Liver (tissue), 9 donors: ENCODE measurements around the gene SAMSN1. TPM values are rescaled to one million over a fixed set of nuclear protein-coding genes. Genes with fewer than 3 reads are reported as not detected.

Experiments
- DNase-seq: peaks from one replicate; pipeline ENCODE4 v3.0.0-alpha.2; 2017; ENCODE audit warnings: low spot score
- H3K27ac ChIP-seq, 2 donors: one replicate each; pipeline ENCODE4 v1.7.0; 2013; ENCODE audit warnings: inconsistent platforms in 2 of 2, low read length in 2 of 2, control low read depth in 1 of 2, low read depth in 1 of 2, mild to moderate bottlenecking in 1 of 2
- H3K27me3 ChIP-seq, 4 donors: one replicate each; pipeline versions ENCODE4 v1.6.1 to v1.7.0; 2013; ENCODE audit warnings: low read length in 3 of 4, inconsistent platforms in 1 of 4, mild to moderate bottlenecking in 1 of 4, moderate library complexity in 1 of 4; ENCODE audit not compliant: control insufficient read depth in 4 of 4, insufficient read depth in 4 of 4
- H3K36me3 ChIP-seq, 4 donors: one replicate each; pipeline versions ENCODE4 v1.6.1 to v1.7.0; 2013; ENCODE audit warnings: low read length in 3 of 4, mild to moderate bottlenecking in 3 of 4, low read depth in 1 of 4, moderate library complexity in 1 of 4; ENCODE audit not compliant: control insufficient read depth in 4 of 4, insufficient read depth in 3 of 4
- H3K4me1 ChIP-seq, 4 donors: one replicate each; pipeline versions ENCODE4 v1.6.1 to v1.7.0; 2013; ENCODE audit warnings: low read length in 3 of 4, mild to moderate bottlenecking in 3 of 4, moderate library complexity in 1 of 4; ENCODE audit not compliant: control insufficient read depth in 4 of 4, insufficient read depth in 4 of 4
- H3K4me3 ChIP-seq, 3 donors: one replicate each; pipeline versions ENCODE4 v1.6.1 to v1.7.0; 2013; ENCODE audit warnings: low read length in 3 of 3, control low read depth in 1 of 3, low read depth in 1 of 3, mild to moderate bottlenecking in 1 of 3
- H3K9ac ChIP-seq, 2 donors: one replicate each; pipeline ENCODE4 v1.7.0; 2013; ENCODE audit warnings: low read length in 2 of 2, mild to moderate bottlenecking in 2 of 2, moderate library complexity in 2 of 2, control low read depth in 1 of 2, low read depth in 1 of 2
- H3K9me3 ChIP-seq, 4 donors: one replicate each; pipeline versions ENCODE4 v1.6.1 to v1.7.0; 2013; ENCODE audit warnings: low read length in 3 of 4; ENCODE audit not compliant: control insufficient read depth in 4 of 4
- ATF3 ChIP-seq: IDR thresholded peaks from 2 replicates; pipeline ENCODE4 v1.6.1; 2016; ENCODE audit warnings: antibody characterized with exemption
- CTCF ChIP-seq: fragments of 150-350 bp; IDR thresholded peaks from 2 replicates; pipeline ENCODE4 v1.5.1; 2017; ENCODE audit warnings: improper control_type of control experiment, low read depth, low read length; ENCODE audit not compliant: missing input control
- FOXA1 ChIP-seq: IDR thresholded peaks from 2 replicates; pipeline ENCODE4 v1.6.1; 2016; ENCODE audit warnings: antibody characterized with exemption
- FOXA2 ChIP-seq: IDR thresholded peaks from 2 replicates; pipeline ENCODE4 v1.6.1; 2016; ENCODE audit warnings: antibody characterized with exemption
- GABPA ChIP-seq, 2 donors: IDR thresholded peaks in 1 of 2; conservative IDR thresholded peaks in 1 of 2; 2 replicates each; pipeline ENCODE4 v1.6.1; 2016; ENCODE audit warnings: antibody characterized with exemption in 2 of 2, mild to moderate bottlenecking in 1 of 2, moderate library complexity in 1 of 2
- JUND ChIP-seq, 2 donors: IDR thresholded peaks; 2 replicates each; pipeline ENCODE4 v1.6.1; 2016; ENCODE audit warnings: antibody characterized with exemption in 2 of 2
- MAX ChIP-seq: IDR thresholded peaks from 2 replicates; pipeline ENCODE4 v1.6.1; 2016; ENCODE audit warnings: antibody characterized with exemption
- NR2F2 ChIP-seq: IDR thresholded peaks from 2 replicates; pipeline ENCODE4 v1.6.1; 2016; ENCODE audit warnings: antibody characterized with exemption
- RXRA ChIP-seq, 2 donors: IDR thresholded peaks; 2 replicates each; pipeline ENCODE4 v1.6.1; 2017 to 2018; ENCODE audit warnings: antibody characterized with exemption in 2 of 2, mild to moderate bottlenecking in 1 of 2
- SP1 ChIP-seq: IDR thresholded peaks from 2 replicates; pipeline ENCODE4 v1.6.1; 2018; ENCODE audit warnings: antibody characterized with exemption, mild to moderate bottlenecking
- TAF1 ChIP-seq: conservative IDR thresholded peaks from 2 replicates; pipeline ENCODE4 v1.6.1; 2016; ENCODE audit warnings: antibody characterized with exemption, mild to moderate bottlenecking
- YY1 ChIP-seq: IDR thresholded peaks from 2 replicates; pipeline ENCODE4 v1.6.1; 2016; ENCODE audit warnings: antibody characterized with exemption, mild to moderate bottlenecking
- ZBTB33 ChIP-seq: IDR thresholded peaks from 2 replicates; pipeline ENCODE4 v1.6.1; 2016; ENCODE audit warnings: antibody characterized with exemption
- WGBS: extraction: QIAGEN DNeasy Blood & Tissue Kit; methylation state at CpG from one replicate; pipeline ENCODE4 v1.1.7; 2013; 5-methylcytosine and 5-hydroxymethylcytosine counted together
- polyA plus RNA-seq, 2 donors: library from polyadenylated mRNA; stranded (reverse) in 1 of 2; unstranded in 1 of 2; fragments of 200-250 nt in 1 of 2; fragments of >200 nt in 1 of 2; fragmentation: Nextera tagmentation in 1 of 2; extraction: Ambion mirVana in 1 of 2; gene quantifications; one replicate each; pipeline versions ENCODE4 v1.2.1 to v1.2.3, GENCODE V29; 2013 to 2015
- total RNA-seq, 2 donors: library from RNA; depleted of rRNA; stranded (reverse); fragments of >200 nt; gene quantifications; one replicate each; pipeline ENCODE4 v1.2.3, GENCODE V29; 2014
- donor health status: healthy.
- donor health status: healthy.
- donor health status: healthy.
- donor health status: healthy.
- donor health status: healthy.

The SAMSN1 gene
- total and polyA plus RNA-seq, 4 donors = 2.2 to 9.0 (median 3.4) TPM

- no peak for DNase-seq
- no peak overlapping the region for H3K4me3 ChIP-seq
- H3K36me3 ChIP-seq = no peaks in the 10 kb centered on the region
- TF ChIP-seq CTCF (no peak), NR2F2 (no peak), FOXA1 (no peak), ZBTB33 (no peak), JUND (IDR thresholded peaks at IDR 0.05) (no peak), YY1 (no peak), MAX (no peak), SP1 (no peak)
- no peaks in the 10 kb centered on the region for H3K9me3 ChIP-seq
- H3K27ac ChIP-seq = no peak overlapping the region
- peaks cover 0 to 3% (median 0%) of the 10 kb centered on the region in 4 donors for H3K27me3 ChIP-seq
- 79% methylated on average over 7 of the region's 7 CpGs for WGBS
- no peaks in the 10 kb centered on the region for H3K4me1 ChIP-seq
- no peak overlapping the region for H3K9ac ChIP-seq
These were observed 93.9 kb downstream of the SAMSN1 start for GRCh38 chr21:14452031-14452726.

- 74% methylated on average over 2 of the region's 2 CpGs for WGBS
- no peak for TF ChIP-seq FOXA2
- no peak for TF ChIP-seq MAX
- no peak for TF ChIP-seq TAF1
- TF ChIP-seq RXRA (IDR thresholded peaks at IDR 0.05) = no peak
- no peak for TF ChIP-seq SP1
- no peak for TF ChIP-seq FOXA1
- no peak for TF ChIP-seq JUND (IDR thresholded peaks at IDR 0.05)
- no peak for TF ChIP-seq GABPA (IDR thresholded peaks at IDR 0.05 in 1 of 2, conservative IDR thresholded peaks at IDR 0.05 in 1 of 2)
- TF ChIP-seq YY1 = no peak
- TF ChIP-seq ATF3 = no peak
- no peak for TF ChIP-seq ZBTB33
- H3K9me3 ChIP-seq = no peaks in the 10 kb centered on the region
- no peaks in the 10 kb centered on the region for H3K36me3 ChIP-seq
- H3K27me3 ChIP-seq = peaks cover 0 to 3% (median 0%) of the 10 kb centered on the region in 4 donors
- H3K9ac ChIP-seq = no peak overlapping the region
- H3K4me3 ChIP-seq = no peak overlapping the region
- H3K4me1 ChIP-seq = no peaks in the 10 kb centered on the region
- H3K27ac ChIP-seq = no peak overlapping the region
- DNase-seq = no peak
These were observed 94.6 kb downstream of the SAMSN1 start for GRCh38 chr21:14451546-14451945.
